Jurkat, Clone E6-1 (cell line): ENCODE measurements around the gene PTPN14.
"Not testable (repeated sequence)": the region's sequence is repeated elsewhere in the genome, so short reads cannot be mapped to it uniquely, and the experiment has no call there.

Experiments
- DNase-seq: peaks from one replicate; pipeline ENCODE4 v3.0.0-alpha.2; 2011; ENCODE audit warnings: low read depth, low spot score
- H3K4me3 ChIP-seq: 2 replicates; pipeline ENCODE4 v1.5.1; 2011; ENCODE audit warnings: mild to moderate bottlenecking, low read length, control low read depth, moderate library complexity

PTPN14 gene

GRCh38 chr1:214515544-214516433 lies 35.6 kb downstream of the PTPN14 start:
- DNase-seq: no peak
- H3K4me3 ChIP-seq: no peak overlapping the region

- DNase-seq: no peak
- H3K4me3 ChIP-seq: no peak overlapping the region
Measured at GRCh38 chr1:214514819-214515383, 36.5 kb downstream of the PTPN14 start.

GRCh38 chr1:214514032-214514818 lies 37.2 kb downstream of the PTPN14 start:
- DNase-seq: no peak
- no peak overlapping the region for H3K4me3 ChIP-seq

- no peak for DNase-seq
- no peak overlapping the region for H3K4me3 ChIP-seq
Measured at GRCh38 chr1:214513394-214513793, 38.0 kb downstream of the PTPN14 start.

- no peak for DNase-seq
- no peak overlapping the region for H3K4me3 ChIP-seq
Measured at GRCh38 chr1:214511639-214511998, 39.8 kb downstream of the PTPN14 start.

GRCh38 chr1:214510914-214511638 lies 40.3 kb downstream of the PTPN14 start:
- no peak overlapping the region for H3K4me3 ChIP-seq
- no peak for DNase-seq

GRCh38 chr1:214510477-214510876 lies 40.9 kb downstream of the PTPN14 start:
- H3K4me3 ChIP-seq: no peak overlapping the region
- DNase-seq: no peak

GRCh38 chr1:214509622-214510021 lies 41.8 kb downstream of the PTPN14 start:
- DNase-seq: not testable (repeated sequence)

GRCh38 chr1:214506972-214507431 lies 44.4 kb downstream of the PTPN14 start:
- no peak for DNase-seq
- no peak overlapping the region for H3K4me3 ChIP-seq

More at GRCh38 chr1:214509622-214510021, 41.8 kb downstream of the PTPN14 start:
- not testable (repeated sequence) for H3K4me3 ChIP-seq

GRCh38 chr1:214505134-214505533 lies 46.3 kb downstream of the PTPN14 start:
- H3K4me3 ChIP-seq: no peak overlapping the region
- no peak for DNase-seq

GRCh38 chr1:214504330-214504729 lies 47.1 kb downstream of the PTPN14 start:
- H3K4me3 ChIP-seq: no peak overlapping the region
- DNase-seq: no peak

- H3K4me3 ChIP-seq: no peak overlapping the region
- DNase-seq: no peak
Measured at GRCh38 chr1:214503553-214503952, 47.8 kb downstream of the PTPN14 start.

GRCh38 chr1:214500340-214501055 lies 50.9 kb downstream of the PTPN14 start:
- no peak overlapping the region for H3K4me3 ChIP-seq
- no peak for DNase-seq

GRCh38 chr1:214499732-214500131 lies 51.7 kb downstream of the PTPN14 start:
- no peak for DNase-seq
- no peak overlapping the region for H3K4me3 ChIP-seq

GRCh38 chr1:214498021-214498420 lies 53.4 kb downstream of the PTPN14 start:
- DNase-seq: no peak
- H3K4me3 ChIP-seq: no peak overlapping the region

- H3K4me3 ChIP-seq: no peak overlapping the region
- DNase-seq: no peak
Measured at GRCh38 chr1:214496126-214496525, 55.3 kb downstream of the PTPN14 start.

- no peak overlapping the region for H3K4me3 ChIP-seq
- no peak for DNase-seq
Measured at GRCh38 chr1:214494706-214495105, 56.7 kb downstream of the PTPN14 start.

- not testable (repeated sequence) for H3K4me3 ChIP-seq, DNase-seq
Measured at GRCh38 chr1:214494179-214494578, 57.2 kb downstream of the PTPN14 start.
